OCI-LY7 (cell line): ENCODE results near the gene C12orf42.

Experiments
- CTCF ChIP-seq: fragments of 200-600 bp; sonication (generic); conservative IDR thresholded peaks from 2 replicates; pipeline ENCODE4 v1.5.1; 2014; ENCODE audit warnings: mild to moderate bottlenecking, antibody characterized with exemption, low read length, moderate library complexity, mixed read lengths
- EZH2phosphoT487 ChIP-seq: fragments of 200-600 bp; sonication (generic); IDR thresholded peaks from 2 replicates; pipeline ENCODE4 v1.6.1; 2018; ENCODE audit warnings: low read depth, borderline replicate concordance, mild to moderate bottlenecking, mixed run types, antibody characterized with exemption, low read length, moderate library complexity, mixed read lengths

- TF ChIP-seq CTCF (no peak), EZH2phosphoT487 (no peak)
Measured at GRCh38 chr12:103469719-103470118, 26.0 kb downstream of the C12orf42 start.
